GM12891 (cell line): ENCODE data around the gene CBX5.

Experiments used
- DNase-seq: peaks from one replicate; pipeline ENCODE4 v3.0.0; 2011; ENCODE audit warnings: low spot score; ENCODE audit not compliant: insufficient read length
- FAIRE-seq: peaks from 2 replicates; lab custom pipeline; 2011; peaks lifted over from hg19 to GRCh38; lab: Jason Lieb, UNC
- PAX5 ChIP-seq: IDR thresholded peaks from 2 replicates; pipeline ENCODE4 v1.6.1; 2011; ENCODE audit warnings: low read length, moderate library complexity, mild to moderate bottlenecking; ENCODE audit not compliant: insufficient read depth, severe bottlenecking
- POLR2A ChIP-seq: IDR thresholded peaks from 2 replicates; pipeline ENCODE4 v1.6.1; 2011; ENCODE audit warnings: low read depth, low read length, control low read depth
- POLR2AphosphoS5 ChIP-seq: IDR thresholded peaks from 2 replicates; pipeline ENCODE4 v1.6.1; 2011; ENCODE audit warnings: low read depth, low read length, control low read depth
- POU2F2 ChIP-seq: IDR thresholded peaks from 2 replicates; pipeline ENCODE4 v1.6.1; 2011; ENCODE audit warnings: low read depth, mild to moderate bottlenecking, control low read depth, low read length, moderate library complexity
- SPI1 ChIP-seq: IDR thresholded peaks from 2 replicates; pipeline ENCODE4 v1.6.1; 2011; ENCODE audit warnings: low read depth, low read length, control low read depth
- TAF1 ChIP-seq: IDR thresholded peaks from 2 replicates; pipeline ENCODE4 v1.6.1; 2011; ENCODE audit warnings: low read depth, low read length, control low read depth

CBX5 gene

GRCh38 chr12:54227376-54227775, 52.5 kb downstream of the CBX5 start:
- TF ChIP-seq POLR2A (no peak), POU2F2 (no peak), POLR2AphosphoS5 (no peak), TAF1 (no peak), SPI1 (no peak), PAX5 (no peak)
- DNase-seq (no peak), FAIRE-seq (no peak)

- DNase-seq (no peak), FAIRE-seq (no peak)
- TF ChIP-seq POLR2AphosphoS5 (no peak), SPI1 (no peak), PAX5 (no peak), TAF1 (no peak), POU2F2 (no peak), POLR2A (no peak)
These were observed 54.3 kb downstream of the CBX5 start for GRCh38 chr12:54225666-54226065.

- FAIRE-seq (no peak), DNase-seq (no peak)
- TF ChIP-seq POLR2A (no peak), SPI1 (no peak), PAX5 (no peak), POU2F2 (no peak), TAF1 (no peak), POLR2AphosphoS5 (no peak)
These were observed 57.3 kb downstream of the CBX5 start for GRCh38 chr12:54222609-54223008.

GRCh38 chr12:54221402-54221984, 58.4 kb downstream of the CBX5 start:
- no peak for TF ChIP-seq SPI1
- TF ChIP-seq TAF1 = no peak
- TF ChIP-seq POLR2AphosphoS5 = no peak
- TF ChIP-seq PAX5 = no peak
- TF ChIP-seq POLR2A = no peak
- TF ChIP-seq POU2F2 = no peak
- FAIRE-seq (no peak), DNase-seq (no peak)

- no peak for DNase-seq
- no peak for TF ChIP-seq TAF1
- FAIRE-seq = no peak
These were observed 59.4 kb downstream of the CBX5 start for GRCh38 chr12:54220567-54220966.

GRCh38 chr12:54220092-54220557, 59.8 kb downstream of the CBX5 start:
- no peak for FAIRE-seq

GRCh38 chr12:54217774-54218241, 62.1 kb downstream of the CBX5 start:
- peak; percentile 41 for DNase-seq
- TF ChIP-seq POU2F2 = peak; percentile 100
- TF ChIP-seq POLR2AphosphoS5 = no peak
- no peak for TF ChIP-seq SPI1
- TF ChIP-seq TAF1 = no peak
- no peak for TF ChIP-seq PAX5
- TF ChIP-seq POLR2A = no peak
- FAIRE-seq = peak; percentile 66

More at GRCh38 chr12:54220092-54220557, 59.8 kb downstream of the CBX5 start:
- DNase-seq = peak; percentile 41
- TF ChIP-seq SPI1 (no peak), POLR2AphosphoS5 (no peak), TAF1 (no peak), POLR2A (no peak), PAX5 (no peak), POU2F2 (no peak)

GRCh38 chr12:54216797-54217661, 62.9 kb downstream of the CBX5 start:
- FAIRE-seq = peak; percentile 61
- peak; percentile 59 for DNase-seq
- TF ChIP-seq SPI1 (peak; percentile 34; the same call in 1 of the 2 replicates), POLR2AphosphoS5 (no peak)

GRCh38 chr12:54215989-54216796, 63.7 kb downstream of the CBX5 start:
- no peak for FAIRE-seq
- no peak for TF ChIP-seq PAX5
- TF ChIP-seq POLR2AphosphoS5 = no peak
- TF ChIP-seq SPI1 = no peak
- TF ChIP-seq POU2F2 = no peak
- TF ChIP-seq POLR2A = no peak
- TF ChIP-seq TAF1 = no peak
- DNase-seq = no peak
